ENCODE data around the gene KCNMA1.

DNA sequence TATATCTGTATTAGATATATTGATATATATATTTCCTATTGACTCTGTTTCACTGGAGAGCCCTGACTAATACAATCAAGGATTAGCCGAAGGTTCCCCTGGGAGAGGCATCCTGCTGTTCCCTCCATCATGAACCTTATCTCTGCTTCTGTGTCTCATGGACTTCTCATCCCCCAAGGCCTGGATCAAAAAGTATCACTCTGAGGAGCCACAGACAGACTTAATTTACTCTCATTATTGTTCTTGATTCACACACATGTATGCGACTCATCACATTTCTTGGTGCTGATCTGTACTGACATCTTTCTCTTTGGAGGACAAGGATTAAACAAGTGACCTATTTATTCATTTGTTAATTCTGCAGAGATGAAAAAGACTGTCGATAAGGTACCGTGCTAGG is 550.2 kb downstream of the KCNMA1 start:
- no peak for TF ChIP-seq POLR2A (IDR thresholded peaks at IDR 0.05; ENCODE audit: low read depth, low read length)
- TF ChIP-seq TCF12 (IDR thresholded peaks at IDR 0.05; ENCODE audit: low read depth, low read length) = no peak
- TF ChIP-seq MXI1 (IDR thresholded peaks at IDR 0.05; ENCODE audit: low read depth, low read length) = no peak
- TF ChIP-seq EZH2 (IDR thresholded peaks at IDR 0.05; ENCODE audit: borderline replicate concordance, control insufficient read depth, low read depth, low read length) = no peak
- TF ChIP-seq ZNF274 (IDR thresholded peaks at IDR 0.05; ENCODE audit: insufficient read depth, insufficient read length) = no peak
- TF ChIP-seq, protein P1, sequence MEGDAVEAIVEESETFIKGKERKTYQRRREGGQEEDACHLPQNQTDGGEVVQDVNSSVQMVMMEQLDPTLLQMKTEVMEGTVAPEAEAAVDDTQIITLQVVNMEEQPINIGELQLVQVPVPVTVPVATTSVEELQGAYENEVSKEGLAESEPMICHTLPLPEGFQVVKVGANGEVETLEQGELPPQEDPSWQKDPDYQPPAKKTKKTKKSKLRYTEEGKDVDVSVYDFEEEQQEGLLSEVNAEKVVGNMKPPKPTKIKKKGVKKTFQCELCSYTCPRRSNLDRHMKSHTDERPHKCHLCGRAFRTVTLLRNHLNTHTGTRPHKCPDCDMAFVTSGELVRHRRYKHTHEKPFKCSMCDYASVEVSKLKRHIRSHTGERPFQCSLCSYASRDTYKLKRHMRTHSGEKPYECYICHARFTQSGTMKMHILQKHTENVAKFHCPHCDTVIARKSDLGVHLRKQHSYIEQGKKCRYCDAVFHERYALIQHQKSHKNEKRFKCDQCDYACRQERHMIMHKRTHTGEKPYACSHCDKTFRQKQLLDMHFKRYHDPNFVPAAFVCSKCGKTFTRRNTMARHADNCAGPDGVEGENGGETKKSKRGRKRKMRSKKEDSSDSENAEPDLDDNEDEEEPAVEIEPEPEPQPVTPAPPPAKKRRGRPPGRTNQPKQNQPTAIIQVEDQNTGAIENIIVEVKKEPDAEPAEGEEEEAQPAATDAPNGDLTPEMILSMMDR (IDR thresholded peaks at IDR 0.05 in 2 of 3, conservative IDR thresholded peaks at IDR 0.05 in 1 of 3; ENCODE audit: control insufficient read depth in 2 of 3, extremely low read depth in 1 of 3, insufficient read depth in 1 of 3, low read depth in 3 of 3, low read length in 3 of 3) = no peak
- TF ChIP-seq, protein P2, sequence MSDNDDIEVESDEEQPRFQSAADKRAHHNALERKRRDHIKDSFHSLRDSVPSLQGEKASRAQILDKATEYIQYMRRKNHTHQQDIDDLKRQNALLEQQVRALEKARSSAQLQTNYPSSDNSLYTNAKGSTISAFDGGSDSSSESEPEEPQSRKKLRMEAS (IDR thresholded peaks at IDR 0.05; ENCODE audit: low read depth, low read length) = no peak
- TF ChIP-seq SREBF2 (IDR thresholded peaks at IDR 0.05; ENCODE audit: low read length) = no peak
- TF ChIP-seq CREM (IDR thresholded peaks at IDR 0.05; ENCODE audit: low read depth) = no peak
- TF ChIP-seq, protein P3, sequence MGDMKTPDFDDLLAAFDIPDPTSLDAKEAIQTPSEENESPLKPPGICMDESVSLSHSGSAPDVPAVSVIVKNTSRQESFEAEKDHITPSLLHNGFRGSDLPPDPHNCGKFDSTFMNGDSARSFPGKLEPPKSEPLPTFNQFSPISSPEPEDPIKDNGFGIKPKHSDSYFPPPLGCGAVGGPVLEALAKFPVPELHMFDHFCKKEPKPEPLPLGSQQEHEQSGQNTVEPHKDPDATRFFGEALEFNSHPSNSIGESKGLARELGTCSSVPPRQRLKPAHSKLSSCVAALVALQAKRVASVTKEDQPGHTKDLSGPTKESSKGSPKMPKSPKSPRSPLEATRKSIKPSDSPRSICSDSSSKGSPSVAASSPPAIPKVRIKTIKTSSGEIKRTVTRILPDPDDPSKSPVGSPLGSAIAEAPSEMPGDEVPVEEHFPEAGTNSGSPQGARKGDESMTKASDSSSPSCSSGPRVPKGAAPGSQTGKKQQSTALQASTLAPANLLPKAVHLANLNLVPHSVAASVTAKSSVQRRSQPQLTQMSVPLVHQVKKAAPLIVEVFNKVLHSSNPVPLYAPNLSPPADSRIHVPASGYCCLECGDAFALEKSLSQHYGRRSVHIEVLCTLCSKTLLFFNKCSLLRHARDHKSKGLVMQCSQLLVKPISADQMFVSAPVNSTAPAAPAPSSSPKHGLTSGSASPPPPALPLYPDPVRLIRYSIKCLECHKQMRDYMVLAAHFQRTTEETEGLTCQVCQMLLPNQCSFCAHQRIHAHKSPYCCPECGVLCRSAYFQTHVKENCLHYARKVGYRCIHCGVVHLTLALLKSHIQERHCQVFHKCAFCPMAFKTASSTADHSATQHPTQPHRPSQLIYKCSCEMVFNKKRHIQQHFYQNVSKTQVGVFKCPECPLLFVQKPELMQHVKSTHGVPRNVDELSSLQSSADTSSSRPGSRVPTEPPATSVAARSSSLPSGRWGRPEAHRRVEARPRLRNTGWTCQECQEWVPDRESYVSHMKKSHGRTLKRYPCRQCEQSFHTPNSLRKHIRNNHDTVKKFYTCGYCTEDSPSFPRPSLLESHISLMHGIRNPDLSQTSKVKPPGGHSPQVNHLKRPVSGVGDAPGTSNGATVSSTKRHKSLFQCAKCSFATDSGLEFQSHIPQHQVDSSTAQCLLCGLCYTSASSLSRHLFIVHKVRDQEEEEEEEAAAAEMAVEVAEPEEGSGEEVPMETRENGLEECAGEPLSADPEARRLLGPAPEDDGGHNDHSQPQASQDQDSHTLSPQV (IDR thresholded peaks at IDR 0.05) = no peak
- TF ChIP-seq ESRRA (IDR thresholded peaks at IDR 0.05; ENCODE audit: low read length) = no peak
- TF ChIP-seq CBX5 (IDR thresholded peaks at IDR 0.05; ENCODE audit: low read depth) = no peak
